HG03565 (cell line): ENCODE measurements around the gene FN1.
"Not testable (repeated sequence)": the region's sequence is repeated elsewhere in the genome, so short reads cannot be mapped to it uniquely, and the experiment has no call there.

Source experiments
- ATAC-seq: cut with Tn5 transposase; IDR thresholded peaks from one replicate; pipeline ENCODE4 v1.9.1; 2021; ENCODE audit warnings: mild to moderate bottlenecking, moderate library complexity; ENCODE audit not compliant: unreplicated experiment

FN1 gene

DNA sequence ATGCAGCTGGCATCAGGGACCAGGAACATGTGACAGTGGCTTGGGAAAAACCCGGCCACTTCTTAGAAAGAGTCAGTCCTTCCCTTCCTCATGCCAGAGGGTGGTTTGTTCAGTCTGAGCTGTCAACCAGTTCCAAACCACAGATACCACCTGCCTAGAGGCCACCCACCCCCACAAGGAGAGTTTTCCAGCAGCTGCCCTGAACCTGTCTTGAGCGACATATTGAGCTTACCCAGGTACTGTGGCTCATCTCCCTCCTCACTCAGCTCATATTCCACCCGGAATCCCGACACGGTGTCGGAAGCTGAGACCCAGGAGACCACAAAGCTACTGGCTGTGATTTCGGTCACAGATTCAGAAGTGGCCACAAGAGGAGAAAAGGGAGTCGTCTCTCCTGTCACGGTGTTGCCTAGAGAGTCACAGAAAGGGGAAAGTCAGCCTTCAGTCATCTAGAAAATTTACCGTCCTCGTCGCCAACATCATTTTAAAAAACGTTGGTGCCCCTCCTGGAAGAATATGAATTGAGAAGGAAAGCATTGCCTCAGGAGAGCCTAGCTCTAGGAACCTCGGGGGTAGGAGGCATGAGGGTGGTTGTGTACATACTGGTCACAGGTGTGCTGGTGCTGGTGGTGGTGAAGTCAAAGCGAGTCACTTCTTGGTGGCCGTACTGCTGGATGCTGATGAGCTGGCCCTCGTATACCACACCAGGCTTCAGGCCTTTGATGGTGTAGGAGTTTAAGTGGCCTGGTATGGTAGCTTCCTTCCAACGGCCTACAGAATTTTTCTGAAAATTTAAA lies 26.3 kb downstream of the FN1 start:
- ATAC-seq: no peak

- not testable (repeated sequence) for ATAC-seq
These were observed 27.4 kb downstream of the FN1 start for GRCh38 chr2:215408441-215408840.

DNA sequence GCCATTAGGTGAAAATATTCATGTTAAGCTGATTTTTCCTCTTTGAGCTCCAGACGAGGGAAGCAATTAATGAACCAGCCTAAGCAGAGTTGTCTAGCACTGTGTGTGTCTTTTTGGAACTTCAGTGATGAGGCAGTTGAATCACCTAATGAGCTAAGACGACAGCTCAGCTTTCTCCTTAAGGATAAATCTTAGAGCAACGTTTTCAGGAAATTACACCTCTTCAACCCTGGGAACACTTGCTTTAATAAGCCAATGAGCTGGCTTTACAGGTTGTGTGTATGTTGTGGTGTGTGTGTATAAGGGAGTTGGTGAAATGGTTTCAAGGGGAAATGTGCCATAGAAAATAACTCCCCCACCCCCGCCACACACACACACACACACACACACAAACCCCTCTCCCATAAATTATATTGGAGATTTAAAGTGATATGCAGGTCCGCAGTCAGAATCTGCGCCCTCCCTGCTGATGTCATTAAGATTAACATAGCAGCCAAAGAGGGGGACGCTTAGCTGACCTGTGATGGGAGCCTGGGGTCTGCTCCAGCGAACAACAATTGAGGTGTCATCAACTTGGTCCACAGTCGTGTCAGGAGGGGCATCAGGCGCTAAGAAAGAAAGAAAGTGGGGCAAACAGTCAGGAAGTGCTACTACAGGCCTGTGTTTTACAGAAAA lies 28.1 kb downstream of the FN1 start:
- no peak for ATAC-seq

DNA sequence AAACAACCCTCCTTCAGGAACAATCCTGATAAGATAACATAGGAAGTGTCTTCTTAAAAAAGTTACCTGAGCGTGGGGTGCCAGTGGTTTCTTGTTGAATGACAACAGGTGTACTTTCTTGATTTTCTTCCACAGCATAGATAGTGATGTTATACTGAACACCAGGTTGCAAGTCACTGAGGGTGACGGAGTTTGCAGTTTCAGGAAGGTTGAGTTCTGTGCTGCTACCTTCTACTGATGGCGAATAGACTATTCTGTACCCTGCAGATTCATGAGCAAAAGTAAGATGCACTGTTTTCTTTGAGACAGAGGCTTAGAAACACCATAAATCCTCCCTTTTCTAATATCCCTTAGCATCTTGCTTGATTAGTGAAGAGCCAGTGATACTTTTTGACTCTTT lies 28.8 kb downstream of the FN1 start:
- ATAC-seq: no peak

DNA sequence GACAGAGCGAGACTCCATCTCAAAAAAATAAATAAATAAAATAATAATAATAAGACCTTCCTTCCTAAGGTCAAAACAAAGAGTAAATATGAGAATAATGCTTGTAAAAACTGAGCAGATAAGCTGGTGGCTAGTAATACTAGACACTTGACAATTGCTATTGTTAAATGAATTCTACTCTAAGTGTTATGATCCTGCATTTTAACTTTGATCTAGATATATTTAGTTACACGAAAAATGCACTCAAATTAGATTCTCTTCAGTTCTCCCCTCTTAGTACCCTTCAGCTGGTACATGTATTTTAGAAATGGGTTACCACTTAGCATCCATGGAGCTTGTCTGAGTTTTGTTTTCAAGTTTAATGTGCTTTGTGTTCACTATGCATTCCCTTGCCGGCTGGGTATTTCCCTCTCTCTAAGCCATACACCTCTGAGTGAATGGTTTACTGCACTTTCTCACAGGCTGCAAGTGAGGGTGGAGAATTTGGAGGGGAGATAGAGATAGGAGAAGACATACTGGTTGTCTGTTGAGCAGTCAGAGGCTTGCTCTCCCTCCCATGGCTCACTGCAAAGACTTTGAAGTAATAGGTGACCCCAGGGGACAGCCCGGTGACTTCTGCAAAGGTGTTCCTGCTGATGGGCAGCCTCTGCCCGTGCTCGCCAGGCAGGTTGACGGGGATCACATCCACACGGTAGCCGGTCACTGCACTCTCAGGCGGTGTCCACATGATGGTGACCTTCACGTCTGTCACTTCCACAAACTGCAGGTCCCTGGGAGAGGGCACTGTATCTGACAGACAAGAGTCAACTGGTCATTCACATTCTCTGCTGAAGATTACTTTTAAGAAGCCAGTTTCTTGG lies 29.9 kb downstream of the FN1 start:
- ATAC-seq: no peak

GRCh38 chr2:215404348-215405012 lies 31.4 kb downstream of the FN1 start:
- ATAC-seq: no peak

- ATAC-seq: no peak
These were observed 32.2 kb downstream of the FN1 start for GRCh38 chr2:215403441-215404347.

GRCh38 chr2:215401896-215402379 lies 33.9 kb downstream of the FN1 start:
- ATAC-seq: no peak

DNA sequence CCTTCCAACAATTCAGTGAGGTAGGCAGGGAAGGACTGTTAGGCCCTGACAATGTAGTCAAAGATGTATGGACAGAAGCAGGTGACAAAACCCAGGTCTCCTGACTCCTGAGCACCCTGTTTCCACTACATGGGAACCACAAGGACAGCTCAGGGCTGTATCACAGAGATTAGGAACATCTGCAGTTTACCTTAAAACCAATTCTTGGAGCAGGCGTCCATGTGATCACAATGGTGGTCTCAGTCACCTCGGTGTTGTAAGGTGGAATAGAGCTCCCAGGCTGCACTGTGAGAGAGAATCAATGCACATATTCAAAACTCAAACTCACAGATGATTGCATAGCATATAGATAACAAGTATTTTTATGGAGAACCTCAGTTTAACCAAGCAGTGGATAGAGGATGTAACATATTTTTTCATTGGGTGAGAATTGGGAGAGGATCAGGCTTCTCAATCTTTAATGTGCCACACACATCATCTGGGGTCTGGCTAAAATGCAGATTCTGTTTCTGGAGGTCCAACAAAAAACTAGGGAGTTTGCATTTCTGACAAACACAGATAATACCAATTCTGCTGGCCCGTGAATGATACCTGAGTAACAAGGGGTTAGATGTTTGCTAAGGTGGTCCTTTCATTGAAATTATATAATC lies 36.7 kb downstream of the FN1 start:
- ATAC-seq: no peak

DNA sequence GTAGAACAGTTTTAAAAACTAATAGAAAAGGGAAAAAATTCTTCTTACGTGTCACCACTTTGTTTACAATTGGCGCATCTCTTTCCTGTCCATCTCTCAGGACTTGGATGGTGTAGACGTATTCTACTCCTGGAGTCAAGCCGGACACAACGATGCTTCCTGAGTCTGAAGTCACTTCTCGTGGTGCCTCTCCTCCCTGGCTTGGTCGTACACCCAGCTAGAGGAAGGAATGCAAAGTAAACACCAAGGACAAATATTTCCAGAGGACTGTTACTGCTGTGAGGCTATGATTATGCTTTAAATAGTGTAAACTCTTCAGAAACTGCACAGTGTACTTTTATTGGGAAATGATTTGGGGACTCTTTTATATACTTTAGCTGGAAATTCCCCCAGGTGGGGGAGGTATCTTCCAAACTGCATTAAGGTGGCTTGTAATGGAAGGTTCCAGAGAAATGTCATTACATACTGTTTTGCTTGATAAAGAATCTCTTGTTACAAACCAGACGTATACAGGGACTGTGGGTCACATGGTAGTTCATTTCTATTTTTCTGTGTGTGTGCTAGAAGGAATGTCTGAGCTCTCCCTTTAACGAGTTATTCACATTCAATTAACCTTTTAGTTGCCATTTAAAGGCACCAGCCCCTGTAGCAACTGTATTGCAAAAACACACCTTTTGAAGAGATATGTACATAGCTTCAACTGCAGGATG lies 38.1 kb downstream of the FN1 start:
- no peak for ATAC-seq

- no peak for ATAC-seq
These were observed 39.1 kb downstream of the FN1 start for GRCh38 chr2:215396595-215397313.

DNA sequence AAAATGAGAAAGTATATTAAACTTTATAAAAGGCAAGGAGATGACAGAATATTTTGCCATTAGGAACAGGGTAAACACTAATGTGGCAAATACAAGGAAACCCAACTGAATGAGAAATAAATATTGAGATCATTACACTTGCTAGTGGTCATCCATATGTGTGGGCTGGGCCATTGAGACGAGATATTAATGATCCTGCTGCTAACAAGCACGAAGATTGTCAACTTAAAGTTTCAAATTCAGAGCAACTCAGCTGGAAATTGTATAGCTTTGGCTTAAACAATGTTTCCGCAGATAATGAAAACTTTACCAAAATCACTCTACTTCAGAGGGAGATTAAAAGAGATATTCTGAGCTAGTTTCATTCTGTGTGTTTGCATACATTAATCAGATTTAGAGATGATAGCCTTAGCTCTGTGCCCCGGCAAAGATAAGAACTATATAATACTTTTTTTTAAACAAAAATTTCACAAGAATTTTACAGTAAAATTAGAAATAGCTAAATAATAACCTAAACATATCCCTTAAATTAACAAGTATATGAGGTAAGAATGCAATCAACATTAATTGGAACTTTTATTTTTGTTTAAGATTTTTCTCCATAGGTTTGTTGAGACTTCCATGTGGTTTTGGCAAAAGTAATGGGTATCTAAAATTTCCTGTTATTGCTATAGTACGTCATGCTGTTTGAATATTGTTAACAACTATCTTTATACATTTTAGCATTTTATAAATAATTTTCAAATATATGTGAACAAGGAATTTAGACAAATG lies 40.0 kb downstream of the FN1 start:
- no peak for ATAC-seq

DNA sequence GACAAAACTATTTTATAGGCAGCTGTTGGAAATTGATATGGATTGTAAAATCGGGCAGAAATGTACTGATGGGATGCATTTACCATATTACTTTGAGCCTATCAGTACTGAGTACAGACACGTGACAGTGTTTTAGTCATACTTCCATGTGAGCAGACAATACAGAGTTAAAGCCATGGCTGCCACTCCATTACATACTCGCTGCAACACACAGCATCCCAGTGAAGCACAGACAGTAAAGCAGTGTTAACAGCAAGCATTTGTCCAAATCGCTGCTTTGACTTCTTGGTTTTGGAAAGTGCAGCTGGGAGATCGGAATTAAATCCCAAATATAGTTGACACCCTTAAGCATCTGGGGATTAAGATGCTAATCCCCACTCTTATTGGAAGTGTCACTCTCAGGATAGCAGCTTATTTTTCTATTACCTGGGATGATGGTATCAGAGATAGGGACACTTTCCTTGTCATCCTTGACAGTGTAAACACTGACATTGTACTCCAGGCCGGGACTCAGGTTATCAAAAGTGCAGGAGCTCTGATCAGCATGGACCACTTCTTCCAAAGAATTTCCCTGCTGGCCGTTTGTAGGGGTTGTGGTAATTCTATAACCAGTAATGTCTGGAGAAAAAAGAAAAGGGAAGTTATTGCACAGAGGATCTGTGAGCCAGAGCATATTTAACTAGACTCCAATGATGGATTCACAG lies 41.6 kb downstream of the FN1 start:
- no peak for ATAC-seq

GRCh38 chr2:215392687-215393270 lies 43.1 kb downstream of the FN1 start:
- no peak for ATAC-seq

DNA sequence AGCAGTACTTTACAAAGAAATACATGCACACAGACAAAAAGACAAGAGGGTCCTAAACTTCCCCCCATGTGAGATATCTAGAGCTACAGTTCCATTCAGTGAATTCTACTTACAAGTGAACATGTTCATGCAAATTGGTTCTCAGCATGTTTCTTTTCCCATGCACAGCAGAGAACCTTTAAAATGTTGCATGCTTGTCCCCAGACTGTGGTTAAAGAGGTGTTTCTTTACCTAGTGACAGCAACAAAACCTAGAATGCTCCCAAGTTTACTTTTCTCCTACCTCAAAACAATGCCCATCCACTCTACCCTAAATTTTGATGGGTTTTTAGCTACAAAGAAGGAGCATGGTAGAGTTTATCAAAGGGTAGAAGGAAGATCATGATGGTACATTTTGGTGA lies 43.7 kb downstream of the FN1 start:
- ATAC-seq: no peak

- no peak for ATAC-seq
These were observed 44.3 kb downstream of the FN1 start for GRCh38 chr2:215391531-215391930.
